IMR-90 (cell line): ENCODE data around the gene CPN1. TPM values are rescaled to one million over a fixed set of nuclear protein-coding genes. Genes with fewer than 3 reads are reported as not detected.

Experiments used
- ATAC-seq: fragments of 200-7000 bp; cut with Tn5 transposase; 2 replicates; pipeline ENCODE4 v1.9.1; 2020; ENCODE audit warnings: low read depth, mild to moderate bottlenecking, moderate library complexity
- BruUV-seq: library from RNA; stranded (reverse); fragments of 400-500 nt; replicated peaks from 2 replicates; lab custom pipeline; 2021; lab: Mats Ljungman, UMichigan
- CTCF ChIA-PET: fragments of 300-600 bp; formaldehyde crosslinking; extraction: SDS; loops from one replicate; lab custom pipeline; 2021; ENCODE audit warnings: antibody characterized with exemption; lab: Yijun Ruan, JAX
- POLR2A ChIA-PET: fragments of 300-600 bp; sonication (Branson Sonifier 250); formaldehyde crosslinking; loops from one replicate; lab custom pipeline; 2022; ENCODE audit warnings: antibody characterized with exemption; ENCODE audit not compliant: unreplicated experiment; lab: Charles Lee
- DNase-seq: peaks from one replicate; pipeline ENCODE4 v3.0.0; 2013
- H2AFZ ChIP-seq: replicated peaks from 2 replicates; pipeline ENCODE3; 2013; ENCODE audit warnings: low read length, mild to moderate bottlenecking; ENCODE audit not compliant: poor library complexity
- H2AK5ac ChIP-seq: 2 replicates; pipeline ENCODE4 v1.6.1; 2013; ENCODE audit warnings: low read depth, low read length, inconsistent platforms
- H2AK9ac ChIP-seq: replicated peaks from 2 replicates; pipeline ENCODE3; 2013; ENCODE audit warnings: mild to moderate bottlenecking, low read depth, low read length, moderate library complexity; ENCODE audit not compliant: poor library complexity
- H2BK120ac ChIP-seq: 2 replicates; pipeline ENCODE4 v1.6.1; 2013; ENCODE audit warnings: low read depth, low read length, inconsistent platforms
- H2BK15ac ChIP-seq: 3 replicates; pipeline ENCODE4 v1.6.1; 2013; ENCODE audit warnings: low read depth, low read length, inconsistent platforms
- H2BK20ac ChIP-seq: 2 replicates; pipeline ENCODE4 v1.6.1; 2013; ENCODE audit warnings: low read depth, mild to moderate bottlenecking, inconsistent platforms, low read length, moderate library complexity
- H2BK5ac ChIP-seq: 2 replicates; pipeline ENCODE4 v1.6.1; 2013; ENCODE audit warnings: mild to moderate bottlenecking, low read depth, low read length, inconsistent platforms; ENCODE audit not compliant: poor library complexity, severe bottlenecking
- H3K14ac ChIP-seq: replicated peaks from 2 replicates; pipeline ENCODE4 v1.6.1; 2013; ENCODE audit warnings: low read depth, low read length, inconsistent platforms
- H3K18ac ChIP-seq: 2 replicates; pipeline ENCODE4 v1.6.1; 2013; ENCODE audit warnings: low read depth, low read length, control low read depth
- H3K23ac ChIP-seq: 2 replicates; pipeline ENCODE4 v1.6.1; 2013; ENCODE audit warnings: low read depth, low read length, inconsistent platforms
- H3K27ac ChIP-seq: 2 replicates; pipeline ENCODE4 v1.5.1; 2013; ENCODE audit warnings: mild to moderate bottlenecking, control low read depth, low read length; ENCODE audit not compliant: insufficient read depth
- H3K27me3 ChIP-seq: 2 replicates; pipeline ENCODE4 v1.6.1; 2013; ENCODE audit warnings: low read length; ENCODE audit not compliant: control insufficient read depth, insufficient read depth
- H3K36me3 ChIP-seq: 2 replicates; pipeline ENCODE4 v1.6.1; 2013; ENCODE audit warnings: low read length, mixed read lengths; ENCODE audit not compliant: control insufficient read depth, insufficient read depth
- H3K4ac ChIP-seq: 2 replicates; pipeline ENCODE4 v1.6.1; 2013; ENCODE audit warnings: low read depth, low read length, inconsistent platforms
- H3K4me1 ChIP-seq: 2 replicates; pipeline ENCODE4 v1.6.1; 2013; ENCODE audit warnings: low read length, mixed read lengths; ENCODE audit not compliant: control insufficient read depth, insufficient read depth
- H3K4me2 ChIP-seq: 2 replicates; pipeline ENCODE4 v1.6.1; 2013; ENCODE audit warnings: low read depth, mild to moderate bottlenecking, control low read depth, low read length, moderate library complexity
- H3K4me3 ChIP-seq: 2 replicates; pipeline ENCODE4 v1.5.1; 2013; ENCODE audit warnings: low read depth, mild to moderate bottlenecking, control low read depth, low read length, moderate library complexity; ENCODE audit not compliant: insufficient read depth
- H3K56ac ChIP-seq: 2 replicates; pipeline ENCODE4 v1.6.1; 2013; ENCODE audit warnings: low read length, inconsistent platforms; ENCODE audit not compliant: insufficient read depth; ENCODE audit errors: extremely low read depth
- H3K79me1 ChIP-seq, 2 experiments: 2 replicates each; pipeline ENCODE4 v1.6.1; 2013; ENCODE audit warnings: low read length in 2 of 2, inconsistent platforms in 1 of 2, low read depth in 1 of 2
- H3K9ac ChIP-seq: 2 replicates; pipeline ENCODE4 v1.6.1; 2013; ENCODE audit warnings: low read depth, low read length, control low read depth
- H3K9me1 ChIP-seq: 2 replicates; pipeline ENCODE4 v1.6.1; 2013; ENCODE audit warnings: low read length, inconsistent platforms; ENCODE audit not compliant: insufficient read depth
- H3K9me3 ChIP-seq: 2 replicates; pipeline ENCODE4 v1.6.1; 2013; ENCODE audit warnings: low read length; ENCODE audit not compliant: control insufficient read depth, insufficient read depth
- H4K20me1 ChIP-seq: 2 replicates; pipeline ENCODE4 v1.6.1; 2013; ENCODE audit warnings: low read length, inconsistent platforms; ENCODE audit not compliant: insufficient read depth
- H4K5ac ChIP-seq: 2 replicates; pipeline ENCODE4 v1.6.1; 2013; ENCODE audit warnings: mild to moderate bottlenecking, low read depth, low read length, control low read depth
- H4K8ac ChIP-seq, 2 experiments: 2 replicates each; pipeline ENCODE4 v1.6.1; 2013; ENCODE audit warnings: low read depth in 2 of 2, low read length in 2 of 2, control low read depth in 1 of 2, inconsistent platforms in 1 of 2
- H4K91ac ChIP-seq: 2 replicates; pipeline ENCODE4 v1.6.1; 2013; ENCODE audit warnings: low read depth, low read length, inconsistent platforms; ENCODE audit not compliant: insufficient read depth
- FOS ChIP-seq: fragments of 150-350 bp; IDR thresholded peaks from 2 replicates; pipeline ENCODE4 v1.6.1; 2016; ENCODE audit warnings: low read depth, low read length
- WGBS, 2 experiments: methylation state at CpG; one replicate each; pipeline versions ENCODE4 v1.1.5 to v1.1.7; 2013; ENCODE audit warnings: missing lambda C conversion rate in 2 of 2; ENCODE audit not compliant: insufficient read length in 1 of 2; ENCODE audit errors: extremely low coverage in 2 of 2; 5-methylcytosine and 5-hydroxymethylcytosine counted together
- dilution Hi-C: fragments of 300-500 bp; cut with HindIII; formaldehyde crosslinking; loops from one replicate; pipeline ENCODE4 v1.14.3; 2018; ENCODE audit warnings: low sequenced_read_pairs; ENCODE audit not compliant: unreplicated experiment
- in situ Hi-C: fragments of 300-500 bp; cut with MboI; formaldehyde crosslinking; loops from 3 replicates; pipeline ENCODE4 v1.14.3; 2019; ENCODE audit warnings: low sequenced_read_pairs, inconsistent platforms, mixed read lengths
- intact Hi-C: fragments of 100-400 bp; cut with micrococcal nuclease; formaldehyde crosslinking; loops from 2 replicates; pipeline ENCODE4 v1.10.0; 2022
- polyA plus RNA-seq, 3 experiments: library from polyadenylated mRNA; depleted of rRNA; stranded (reverse); fragments of >200 nt; gene quantifications; 2 replicates each; pipeline ENCODE4 v1.2.3, GENCODE V29; 2012; ENCODE audit warnings: low replicate concordance in 1 of 3
- total RNA-seq: library from RNA; depleted of rRNA; stranded (reverse); fragments of >200 nt; gene quantifications from 2 replicates; pipeline ENCODE4 v1.2.3, GENCODE V29; 2012

Gene CPN1
- total and polyA plus RNA-seq, 2 of the 4 experiments (the other 2 are of a cell fraction): not detected

GRCh38 chr10:100109670-100110069 is 28.0 kb upstream of the CPN1 start:
- no peak overlapping the region for H2BK20ac ChIP-seq
- no peaks in the 10 kb centered on the region for H3K36me3 ChIP-seq
- H3K18ac ChIP-seq: no peak overlapping the region
- H3K9ac ChIP-seq: no peak overlapping the region
- BruUV-seq: no TSS peak
- intact Hi-C loops (no loop called here), dilution Hi-C loops (no loop called here), in situ Hi-C loops (no loop called here)
- no peaks in the 10 kb centered on the region for H3K9me3 ChIP-seq
- H3K4ac ChIP-seq: no peak overlapping the region
- no peak overlapping the region for H3K4me2 ChIP-seq
- no peak overlapping the region for H2BK120ac ChIP-seq
- CTCF ChIA-PET: no interaction called here
- H3K27ac ChIP-seq: no peak overlapping the region
- no peaks in the 10 kb centered on the region for H3K9me1 ChIP-seq
- H2BK5ac ChIP-seq: no peak overlapping the region
- H3K4me3 ChIP-seq: no peak overlapping the region
- H3K14ac ChIP-seq: no peak overlapping the region
- H2BK15ac ChIP-seq: no peak overlapping the region
- POLR2A ChIA-PET: no interaction called here
- no peak for DNase-seq
- H3K56ac ChIP-seq: no peak overlapping the region
- ATAC-seq: no peak
- H4K8ac ChIP-seq: no peak overlapping the region
- H2AK9ac ChIP-seq: no peak overlapping the region
- no peak overlapping the region for H4K5ac ChIP-seq
- H2AFZ ChIP-seq: no peak overlapping the region
- WGBS, 2 experiments: no CpG with 5 or more reads among the region's 3 CpGs
- H3K27me3 ChIP-seq: peaks cover 21% of the 10 kb centered on the region
- H4K20me1 ChIP-seq: no peaks in the 10 kb centered on the region
- TF ChIP-seq FOS: no peak
- no peak overlapping the region for H2AK5ac ChIP-seq
- H4K91ac ChIP-seq: no peak overlapping the region
- H3K79me1 ChIP-seq: no peaks in the 10 kb centered on the region
- H3K4me1 ChIP-seq: no peaks in the 10 kb centered on the region
- no peak overlapping the region for H3K23ac ChIP-seq
